Hepatocyte (in vitro differentiated cells): ENCODE results near the gene CAPN15.

Source experiments
- CTCF ChIP-seq: fragments of 200-600 bp; sonication (generic); IDR thresholded peaks from 2 replicates; pipeline ENCODE4 v1.5.1; 2016; ENCODE audit warnings: antibody characterized with exemption, mild to moderate bottlenecking; ENCODE audit not compliant: poor library complexity
- EZH2 ChIP-seq: fragments of 200-600 bp; sonication (generic); IDR thresholded peaks from 2 replicates; pipeline ENCODE4 v1.6.1; 2016; ENCODE audit warnings: antibody characterized with exemption, mild to moderate bottlenecking, borderline replicate concordance
- EZH2phosphoT487 ChIP-seq: fragments of 200-600 bp; sonication (generic); IDR thresholded peaks from one replicate; pipeline ENCODE4 v1.6.1; 2018; ENCODE audit warnings: antibody characterized with exemption, mild to moderate bottlenecking, low read depth, moderate library complexity; ENCODE audit not compliant: unreplicated experiment, severe bottlenecking

GRCh38 chr16:497258-497657 lies 30.3 kb upstream of the CAPN15 start:
- no peak for TF ChIP-seq CTCF
- no peak for TF ChIP-seq EZH2
- TF ChIP-seq EZH2phosphoT487 = no peak
